Endothelial cell of umbilical vein (primary cell): ENCODE results near the gene SLC7A10. TPM values are rescaled to one million over a fixed set of nuclear protein-coding genes. Genes with fewer than 3 reads are reported as not detected.
A peak's percentile ranks its signal among the peaks of the same experiment; 100 is the strongest.

ENCODE experiments used
- BruUV-seq: library from RNA; stranded (reverse); fragments of 400-500 nt; replicated peaks from 2 replicates; lab custom pipeline; 2021; lab: Mats Ljungman, UMichigan
- CTCF ChIA-PET: fragments of 300-600, 350-600 bp; sonication (Branson Sonifier 250); formaldehyde crosslinking; loops from one replicate; lab custom pipeline; 2021; ENCODE audit warnings: antibody characterized with exemption, inconsistent platforms; lab: Charles Lee
- POLR2A ChIA-PET: fragments of 300-600, 350-600 bp; sonication (Branson Sonifier 250); formaldehyde crosslinking; loops from one replicate; lab custom pipeline; 2021; ENCODE audit warnings: antibody characterized with exemption, inconsistent platforms; lab: Charles Lee
- DNase-seq: peaks from one replicate; pipeline ENCODE4 v3.0.0-alpha.2; 2011; ENCODE audit warnings: low read depth, low spot score
- FAIRE-seq: peaks from 2 replicates; lab custom pipeline; 2011; peaks lifted over from hg19 to GRCh38; lab: Jason Lieb, UNC
- H2AFZ ChIP-seq: 2 replicates; pipeline ENCODE4 v1.6.0; 2012; ENCODE audit warnings: low read depth, low read length, control low read depth, inconsistent platforms
- H3K27ac ChIP-seq: 2 replicates; pipeline ENCODE4 v1.5.1; 2011; ENCODE audit warnings: low read depth, mild to moderate bottlenecking, control low read depth, low read length, moderate library complexity; ENCODE audit not compliant: insufficient read depth
- H3K27me3 ChIP-seq, 2 experiments: 2 replicates each; pipeline versions ENCODE4 v1.6.0 to v1.6.1; 2011; ENCODE audit warnings: low read length in 2 of 2, mixed read lengths in 1 of 2; ENCODE audit not compliant: control insufficient read depth in 2 of 2, insufficient read depth in 2 of 2
- H3K36me3 ChIP-seq, 2 experiments: 2 replicates in 1 of 2; 3 replicates in 1 of 2; pipeline ENCODE4 v1.5.1; 2011; ENCODE audit warnings: low read length in 2 of 2, mild to moderate bottlenecking in 1 of 2, moderate library complexity in 1 of 2; ENCODE audit not compliant: control insufficient read depth in 2 of 2, insufficient read depth in 2 of 2; ENCODE audit errors: extremely low read depth in 1 of 2
- H3K4me1 ChIP-seq: 3 replicates; pipeline ENCODE4 v1.5.1; 2011; ENCODE audit warnings: mild to moderate bottlenecking, low read length; ENCODE audit not compliant: control insufficient read depth, insufficient read depth; ENCODE audit errors: extremely low read depth
- H3K4me2 ChIP-seq: 2 replicates; pipeline ENCODE4 v1.6.1; 2011; ENCODE audit warnings: low read length, control low read depth, mixed read lengths; ENCODE audit not compliant: insufficient read depth
- H3K4me3 ChIP-seq, 3 experiments: fragments of 200-600 bp in 1 of 3; sonication (generic), shearing (Covaris generic) in 1 of 3; replicated peaks in 1 of 3; 2 replicates each; pipeline ENCODE4 v1.5.1; 2011 to 2016; ENCODE audit warnings: control low read depth in 3 of 3, low read length in 3 of 3, mild to moderate bottlenecking in 2 of 3, inconsistent platforms in 1 of 3, low read depth in 1 of 3, moderate library complexity in 1 of 3; ENCODE audit not compliant: insufficient read depth in 1 of 3
- H3K79me2 ChIP-seq: 2 replicates; pipeline ENCODE4 v1.6.0; 2012; ENCODE audit warnings: low read length, inconsistent platforms; ENCODE audit not compliant: control insufficient read depth, insufficient read depth
- H3K9ac ChIP-seq: replicated peaks from 2 replicates; pipeline ENCODE3; 2011; ENCODE audit warnings: low read length, control low read depth; ENCODE audit not compliant: insufficient read depth; ENCODE audit errors: extremely low read depth
- H3K9me1 ChIP-seq: replicated peaks from 3 replicates; pipeline ENCODE4 v1.6.0; 2011; ENCODE audit warnings: mild to moderate bottlenecking, low read length; ENCODE audit not compliant: control insufficient read depth, insufficient read depth; ENCODE audit errors: extremely low read depth
- H3K9me3 ChIP-seq: replicated peaks from 2 replicates; pipeline ENCODE4 v1.5.1; 2012; ENCODE audit warnings: low read length, inconsistent platforms; ENCODE audit not compliant: control insufficient read depth, insufficient read depth
- H4K20me1 ChIP-seq: replicated peaks from 2 replicates; pipeline ENCODE3; 2011; ENCODE audit warnings: mild to moderate bottlenecking, low read length; ENCODE audit not compliant: control insufficient read depth, insufficient read depth; ENCODE audit errors: extremely low read depth
- CTCF ChIP-seq, 2 donors: IDR thresholded peaks; 1 replicate in 1 of 2; 2 replicates in 1 of 2; pipeline ENCODE4 v1.5.1; 2011; ENCODE audit warnings: low read length in 2 of 2, mild to moderate bottlenecking in 2 of 2, moderate library complexity in 2 of 2, control low read depth in 1 of 2, inconsistent platforms in 1 of 2, low read depth in 1 of 2; ENCODE audit not compliant: insufficient read depth in 1 of 2; ENCODE audit errors: extremely low read depth in 1 of 2
- EZH2 ChIP-seq: IDR thresholded peaks from 2 replicates; pipeline ENCODE4 v1.6.1; 2012; ENCODE audit warnings: borderline replicate concordance, low read depth, mild to moderate bottlenecking, moderate library complexity, low read length, inconsistent platforms; ENCODE audit not compliant: severe bottlenecking
- FOS ChIP-seq: IDR thresholded peaks from 2 replicates; pipeline ENCODE4 v1.6.1; 2011; ENCODE audit warnings: mild to moderate bottlenecking, low read length, moderate library complexity, borderline replicate concordance; ENCODE audit not compliant: insufficient read depth
- GATA2 ChIP-seq: IDR thresholded peaks from 2 replicates; pipeline ENCODE4 v1.7.0; 2011; ENCODE audit warnings: low read depth, mild to moderate bottlenecking, moderate library complexity, mixed read lengths, low read length; ENCODE audit not compliant: insufficient read length, insufficient read depth
- MAX ChIP-seq: IDR thresholded peaks from 2 replicates; pipeline ENCODE4 v1.6.1; 2011; ENCODE audit not compliant: insufficient read depth, insufficient read length
- MYC ChIP-seq: IDR thresholded peaks from one replicate; pipeline ENCODE4 v1.6.1; 2011; ENCODE audit warnings: mild to moderate bottlenecking, low read depth, low read length
- POLR2A ChIP-seq: IDR thresholded peaks from 2 replicates; pipeline ENCODE4 v1.6.1; 2012; ENCODE audit warnings: low read depth, mild to moderate bottlenecking, control low read depth, low read length
- POLR2AphosphoS5 ChIP-seq: IDR thresholded peaks from 2 replicates; pipeline ENCODE4 v1.6.1; 2012; ENCODE audit warnings: low read depth, mild to moderate bottlenecking, control low read depth, low read length, moderate library complexity; ENCODE audit not compliant: insufficient read depth
- dilution Hi-C: fragments of 300-500 bp; cut with MboI; formaldehyde crosslinking; loops from one replicate; pipeline ENCODE4 v1.15.0; 2019; ENCODE audit warnings: low sequenced_read_pairs; ENCODE audit not compliant: extremely low pct_ligation_motif_present
- intact Hi-C: fragments of 100-400 bp; cut with micrococcal nuclease; formaldehyde crosslinking; loops from one replicate; pipeline ENCODE4 v1.10.0; 2022
- polyA plus RNA-seq, 4 experiments: library from polyadenylated mRNA; depleted of rRNA in 3 of 4; stranded (reverse) in 3 of 4; unstranded in 1 of 4; fragments of >200 nt; gene quantifications; 2 replicates each; pipeline versions ENCODE4 v1.2.1 to v1.2.3, GENCODE V29; 2011 to 2012; ENCODE audit warnings: missing spikeins in 1 of 4
- total RNA-seq: library from RNA; stranded (reverse); gene quantifications from 2 replicates; pipeline ENCODE4 v1.2.3, GENCODE V29; 2021

SLC7A10 gene
- total and polyA plus RNA-seq, 2 donors (not counting 3 experiments of a cell fraction or from before 2014, with no cell fraction given): not detected

- Histone ChIP-seq H3K27me3 (peaks cover 2 to 4% of the 10 kb centered on the region in 2 experiments), H3K4me3 (peak overlapping the region in 1 of 3 experiments; percentile 19), H3K79me2 (no peaks in the 10 kb centered on the region), H3K36me3 (no peaks in the 10 kb centered on the region), H2AFZ (no peak overlapping the region), H4K20me1 (no peaks in the 10 kb centered on the region), H3K9ac (no peak overlapping the region), H3K4me2 (peak overlapping the region; percentile 49), H3K27ac (no peak overlapping the region), H3K9me3 (no peaks in the 10 kb centered on the region), H3K9me1 (no peaks in the 10 kb centered on the region), H3K4me1 (peaks cover 3% of the 10 kb centered on the region)
- dilution Hi-C loops: no loop called here
- ChIA-PET POLR2A (no interaction called here), CTCF (interaction anchor here (5.2 kb wide), 1 partner anchor 12 kb away, joined by 43 read pairs; no protein-coding TSS in a partner anchor)
- no TSS peak for BruUV-seq
- DNase-seq (no peak), FAIRE-seq (no peak)
- TF ChIP-seq FOS: no peak
- intact Hi-C loops: loop anchor here (2.0 kb wide), 1 partner anchor 19 kb away; no protein-coding TSS in a partner anchor
These were observed 29.9 kb downstream of the SLC7A10 start for GRCh38 chr19:33195645-33196347.

GRCh38 chr19:33194886-33195644 is 30.6 kb downstream of the SLC7A10 start:
- POLR2A ChIA-PET: no interaction called here

More at GRCh38 chr19:33194886-33195644, 30.6 kb downstream of the SLC7A10 start:
- Histone ChIP-seq H3K36me3 (no peaks in the 10 kb centered on the region), H3K9me1 (no peaks in the 10 kb centered on the region), H3K4me3 (peak overlapping the region; percentile 19 to 51 (median 39)), H3K4me2 (peak overlapping the region; percentile 49), H3K27ac (no peak overlapping the region), H2AFZ (peak overlapping the region; percentile 67), H3K27me3 (peaks cover 2 to 4% of the 10 kb centered on the region in 2 experiments), H4K20me1 (no peaks in the 10 kb centered on the region), H3K9ac (peak overlapping the region; percentile 55), H3K79me2 (no peaks in the 10 kb centered on the region), H3K4me1 (peaks cover 3% of the 10 kb centered on the region), H3K9me3 (no peaks in the 10 kb centered on the region)
- CTCF ChIA-PET: interaction anchor here (5.2 kb wide), 1 partner anchor 11 kb away, joined by 43 read pairs; no protein-coding TSS in a partner anchor
- DNase-seq (no peak), FAIRE-seq (peak; percentile 64)
- no TSS peak for BruUV-seq
- no peak for TF ChIP-seq GATA2
- TF ChIP-seq FOS: no peak
- no peak for TF ChIP-seq EZH2
- no peak for TF ChIP-seq POLR2AphosphoS5
- TF ChIP-seq CTCF (IDR thresholded peaks at IDR 0.05; ENCODE audit: extremely low read depth in 1 of 2, insufficient read depth in 1 of 2, low read depth in 1 of 2, low read length in 2 of 2): no peak
- TF ChIP-seq MYC: no peak
- no peak for TF ChIP-seq POLR2A
- TF ChIP-seq MAX: no peak
- dilution Hi-C loops (no loop called here), intact Hi-C loops (loop anchor here (2.0 kb wide), 1 partner anchor 18 kb away; no protein-coding TSS in a partner anchor)
